GF-D8 (cell line): ENCODE data around the gene EIF1AD.
"Not testable (repeated sequence)": the region's sequence is repeated elsewhere in the genome, so short reads cannot be mapped to it uniquely, and the experiment has no call there.

Source experiments
- DNase-seq: peaks from one replicate; lab custom pipeline; 2025; lab: John Stamatoyannopoulos, UW

Gene EIF1AD

GRCh38 chr11:66022401-66023185 lies 20.6 kb upstream of the EIF1AD start:
- no peak for DNase-seq

- no peak for DNase-seq
Observed at GRCh38 chr11:66020618-66021357, 18.8 kb upstream of the EIF1AD start.

GRCh38 chr11:66020212-66020611 lies 18.3 kb upstream of the EIF1AD start:
- DNase-seq = no peak

DNA sequence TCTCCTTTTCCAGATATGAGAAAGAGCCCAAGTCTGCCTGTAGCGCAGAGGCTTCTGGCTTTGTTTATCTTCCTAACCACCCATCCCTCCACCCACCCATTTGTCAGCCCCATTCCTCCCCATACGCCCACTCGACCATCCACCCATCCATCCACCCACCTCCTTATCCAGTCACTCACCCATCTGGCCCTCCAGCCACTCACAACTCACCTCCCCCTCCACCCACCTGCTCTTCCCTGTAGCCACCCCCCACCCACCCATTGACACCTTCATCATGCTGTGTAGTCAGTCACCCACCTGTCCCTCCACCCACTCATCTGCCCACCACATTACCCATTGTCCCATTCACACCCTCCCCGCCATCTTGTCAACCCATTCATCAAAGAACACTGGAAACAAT lies 15.4 kb upstream of the EIF1AD start:
- DNase-seq = no peak

DNA sequence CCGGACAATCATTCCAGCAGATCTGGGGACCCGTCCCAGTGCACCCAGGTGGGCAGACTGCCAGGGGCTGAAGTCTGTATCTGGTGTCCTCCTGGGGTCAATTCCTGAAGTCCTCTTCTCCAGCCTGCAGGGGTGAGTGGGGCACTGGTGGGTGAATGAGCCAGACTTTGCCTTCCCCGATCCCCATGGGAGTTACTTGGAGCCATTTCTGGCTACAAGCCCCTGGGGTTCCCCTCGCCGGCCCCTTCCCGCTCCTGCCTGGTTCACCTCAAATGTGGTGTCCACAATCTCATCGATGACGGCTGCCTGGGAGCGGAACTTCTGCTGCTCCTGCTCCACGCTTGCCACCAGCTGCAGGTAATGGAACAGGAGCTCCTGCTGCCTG lies 14.8 kb upstream of the EIF1AD start:
- no peak for DNase-seq

DNA sequence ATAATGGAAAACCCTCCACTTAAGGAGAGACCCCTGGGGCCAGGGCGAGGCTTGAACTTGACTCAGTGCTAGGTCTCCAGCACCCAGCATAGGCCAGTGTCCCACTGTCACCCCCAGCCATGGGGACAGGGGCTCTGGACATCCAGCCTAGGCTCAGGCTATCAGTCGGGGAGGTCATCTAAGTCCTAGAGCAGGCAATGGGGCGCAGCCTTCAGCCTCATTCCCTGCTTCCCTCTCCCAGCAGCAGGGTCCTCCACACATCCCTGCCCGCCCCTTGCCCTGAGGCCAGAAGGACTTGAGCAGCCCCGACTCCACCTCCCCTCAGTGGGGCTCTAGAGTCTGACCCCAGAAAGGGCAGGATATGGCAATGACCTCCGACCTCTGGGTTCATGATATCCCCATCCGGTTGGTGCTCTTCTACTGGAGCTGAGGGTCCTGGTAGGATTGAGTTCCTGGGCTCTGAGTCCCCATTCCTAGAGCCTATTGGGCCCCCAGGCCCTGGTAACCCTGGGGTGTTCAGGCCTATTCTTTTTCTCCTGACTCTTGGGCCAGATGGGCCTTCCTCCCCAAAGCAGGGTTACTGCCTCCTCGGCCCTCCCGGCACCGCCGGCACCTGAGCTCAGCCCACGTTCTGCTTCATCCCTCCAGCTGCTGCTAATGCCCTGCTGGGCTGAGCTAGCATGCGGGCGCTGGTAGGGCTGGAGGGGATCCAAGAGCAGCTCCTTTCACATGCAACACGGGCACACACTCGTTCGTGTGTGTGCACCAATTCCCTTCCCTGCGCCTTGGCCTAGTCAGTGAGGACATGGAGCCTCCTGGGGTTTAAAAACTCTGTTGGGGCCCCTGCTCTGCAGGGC lies 14.2 kb upstream of the EIF1AD start:
- DNase-seq = no peak

GRCh38 chr11:66015454-66015881 lies 13.5 kb upstream of the EIF1AD start:
- no peak for DNase-seq

DNA sequence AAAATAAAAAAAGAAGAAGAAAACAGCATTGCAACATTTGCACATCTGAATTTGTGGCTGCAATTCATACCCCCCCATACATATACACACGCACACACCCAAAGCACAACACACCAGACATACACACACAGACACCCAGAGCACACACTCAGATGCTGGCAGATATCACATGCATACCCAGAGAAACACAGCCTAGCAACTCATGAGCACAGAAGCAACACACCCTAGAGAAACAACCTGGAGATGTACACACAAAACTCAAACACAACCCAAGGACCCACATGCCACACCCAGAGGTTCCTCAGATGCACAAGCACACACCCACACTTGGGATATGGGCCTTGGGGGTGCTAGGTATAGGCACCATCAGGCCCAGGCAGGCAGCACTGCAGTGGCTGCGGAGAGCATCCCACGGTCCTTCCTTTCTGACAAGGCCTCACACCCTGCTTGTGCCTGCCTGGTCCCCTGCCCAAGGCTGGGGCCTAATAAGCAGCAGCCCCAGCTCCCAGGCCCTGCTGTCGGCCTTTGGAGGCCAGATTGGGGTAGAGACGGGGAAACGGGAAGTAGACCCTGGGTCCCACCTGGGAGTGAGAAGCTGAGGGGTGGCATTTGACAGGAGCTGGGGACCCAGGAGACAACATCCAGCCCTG lies 13.0 kb upstream of the EIF1AD start:
- no peak for DNase-seq

DNA sequence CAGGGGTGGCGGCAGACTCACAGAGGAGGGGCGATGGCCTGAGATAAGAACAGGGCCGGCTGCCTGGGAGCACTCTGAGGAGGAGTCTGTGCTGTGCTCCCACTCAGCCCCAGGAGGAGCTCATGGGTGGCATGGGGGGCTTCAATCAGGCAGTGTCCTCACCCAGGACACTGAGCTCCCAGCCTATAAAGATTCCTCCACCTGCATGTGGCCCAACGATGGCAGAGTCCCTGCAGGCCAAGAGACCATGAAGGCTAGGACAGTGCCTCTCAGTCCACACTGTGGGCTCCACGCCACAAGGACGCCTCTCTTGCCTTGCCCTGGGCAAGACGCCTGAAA lies 11.8 kb upstream of the EIF1AD start:
- no peak for DNase-seq

GRCh38 chr11:66012946-66013761 lies 11.2 kb upstream of the EIF1AD start:
- no peak for DNase-seq

DNA sequence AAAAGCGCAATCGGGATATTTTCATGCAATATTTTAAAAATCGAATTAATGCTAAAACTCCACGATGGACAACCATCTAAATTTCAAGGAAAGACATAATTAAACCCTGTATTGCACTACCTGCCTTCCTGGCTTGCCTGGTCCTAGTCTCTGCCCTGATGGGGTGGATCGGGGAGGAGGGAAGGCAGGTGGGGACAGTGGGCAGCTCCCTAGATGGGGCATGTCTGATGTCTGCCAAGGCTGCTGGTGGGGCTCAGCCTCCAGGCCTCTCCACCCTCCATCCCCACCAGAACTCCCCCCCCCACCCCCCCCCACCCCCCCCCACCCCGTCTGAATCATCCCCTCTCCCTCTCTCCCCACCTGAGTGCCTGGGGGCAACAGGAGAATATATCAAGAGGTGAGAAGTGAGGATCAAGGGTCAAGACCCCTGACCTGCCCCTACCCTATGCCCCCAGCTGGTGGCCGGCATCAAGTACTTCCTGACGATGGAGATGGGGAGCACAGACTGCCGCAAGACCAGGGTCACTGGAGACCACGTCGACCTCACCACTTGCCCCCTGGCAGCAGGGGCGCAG lies 10.5 kb upstream of the EIF1AD start:
- DNase-seq = no peak

DNA sequence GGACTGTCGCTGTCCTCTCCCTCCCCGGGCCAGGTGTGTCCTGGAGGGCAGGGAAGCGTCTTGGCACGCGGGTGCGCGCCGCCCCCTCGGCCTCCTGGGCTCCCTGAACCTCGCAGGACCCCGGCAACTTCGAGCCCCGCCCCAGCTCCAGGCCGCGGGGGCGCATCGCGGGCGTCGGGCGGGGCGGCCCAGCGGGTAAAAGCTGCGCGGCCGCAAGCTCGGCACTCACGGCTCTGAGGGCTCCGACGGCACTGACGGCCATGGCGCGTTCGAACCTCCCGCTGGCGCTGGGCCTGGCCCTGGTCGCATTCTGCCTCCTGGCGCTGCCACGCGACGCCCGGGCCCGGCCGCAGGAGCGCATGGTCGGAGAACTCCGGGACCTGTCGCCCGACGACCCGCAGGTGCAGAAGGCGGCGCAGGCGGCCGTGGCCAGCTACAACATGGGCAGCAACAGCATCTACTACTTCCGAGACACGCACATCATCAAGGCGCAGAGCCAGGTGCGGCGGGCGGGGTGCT lies 9.9 kb upstream of the EIF1AD start, which contains the start of gene CST6:
Gene CST6 (plus strand): TSS at position 224 of the 519 bp plus-strand sequence. CDS start 37 bp downstream, at position 261.
- no peak for DNase-seq

DNA sequence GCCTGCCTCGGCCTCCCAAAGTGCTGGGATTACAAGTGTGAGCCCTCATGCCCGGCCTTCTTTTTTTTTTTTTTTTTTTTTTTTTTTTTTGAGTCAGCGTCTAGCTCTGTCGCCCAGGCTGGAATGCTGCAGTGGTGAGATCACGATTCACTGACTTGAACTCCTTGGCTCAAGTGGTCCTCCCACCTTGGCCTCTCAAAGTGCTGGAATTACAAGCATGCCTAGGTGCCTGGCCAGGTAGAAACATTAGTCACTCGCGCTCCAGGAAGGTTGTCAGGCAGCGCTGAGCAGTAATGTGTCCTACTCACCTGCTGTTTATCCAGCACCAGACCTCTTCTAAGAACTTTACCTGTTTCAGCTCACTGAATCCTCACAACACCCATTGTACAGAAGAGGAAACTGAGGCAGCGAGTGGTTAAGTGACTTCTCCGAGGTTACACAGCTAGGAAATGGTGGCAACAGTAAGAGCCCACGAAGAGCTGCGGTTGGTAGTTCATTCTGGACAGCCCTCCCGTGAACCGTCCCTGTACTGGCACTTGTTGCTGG lies 9.4 kb upstream of the EIF1AD start:
- no peak for DNase-seq

DNA sequence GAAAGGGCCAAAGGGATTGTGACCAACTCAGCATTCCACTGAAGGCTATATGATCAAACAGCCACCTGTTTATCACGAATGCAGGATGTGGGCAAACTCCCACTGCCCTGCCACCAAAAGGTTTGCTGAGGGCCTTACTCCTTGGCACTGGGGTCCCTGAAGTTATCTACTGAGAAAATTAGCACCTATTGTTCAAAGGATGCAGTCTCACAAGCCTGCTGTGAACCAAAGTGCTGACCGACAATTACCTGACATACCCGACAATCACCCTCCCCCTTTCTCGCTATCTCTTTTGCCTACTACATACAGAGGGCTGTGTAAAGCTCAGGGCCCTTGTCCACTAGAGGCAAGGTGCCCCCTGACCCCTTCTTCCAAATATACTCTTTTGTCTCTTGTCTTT lies 8.1 kb upstream of the EIF1AD start:
- DNase-seq = not testable (repeated sequence)

GRCh38 chr11:66008468-66009101 lies 6.6 kb upstream of the EIF1AD start:
- peak; percentile 5 for DNase-seq

DNA sequence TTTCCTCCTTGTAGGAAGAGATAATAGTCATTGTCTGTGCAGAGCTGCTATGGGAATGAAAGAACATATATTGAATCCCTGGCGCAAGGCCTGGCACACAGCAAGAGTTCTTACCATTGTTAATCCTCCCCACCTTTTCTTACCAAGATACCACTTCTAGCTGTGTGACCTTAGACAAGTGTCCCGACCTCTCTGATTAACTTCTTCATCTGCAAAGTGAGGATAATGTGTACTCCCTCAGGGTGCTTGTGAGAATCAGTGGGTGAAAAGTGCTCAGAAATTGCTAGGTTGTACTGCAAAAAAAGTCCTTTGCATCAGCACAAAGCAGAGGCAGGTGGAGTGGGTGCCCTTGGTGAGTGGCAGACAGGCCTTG lies 6.1 kb upstream of the EIF1AD start:
- DNase-seq = no peak

- no peak for DNase-seq
Observed at GRCh38 chr11:66007201-66007634, 5.3 kb upstream of the EIF1AD start.

GRCh38 chr11:66006891-66007176 lies 4.9 kb upstream of the EIF1AD start:
- DNase-seq = no peak

DNA sequence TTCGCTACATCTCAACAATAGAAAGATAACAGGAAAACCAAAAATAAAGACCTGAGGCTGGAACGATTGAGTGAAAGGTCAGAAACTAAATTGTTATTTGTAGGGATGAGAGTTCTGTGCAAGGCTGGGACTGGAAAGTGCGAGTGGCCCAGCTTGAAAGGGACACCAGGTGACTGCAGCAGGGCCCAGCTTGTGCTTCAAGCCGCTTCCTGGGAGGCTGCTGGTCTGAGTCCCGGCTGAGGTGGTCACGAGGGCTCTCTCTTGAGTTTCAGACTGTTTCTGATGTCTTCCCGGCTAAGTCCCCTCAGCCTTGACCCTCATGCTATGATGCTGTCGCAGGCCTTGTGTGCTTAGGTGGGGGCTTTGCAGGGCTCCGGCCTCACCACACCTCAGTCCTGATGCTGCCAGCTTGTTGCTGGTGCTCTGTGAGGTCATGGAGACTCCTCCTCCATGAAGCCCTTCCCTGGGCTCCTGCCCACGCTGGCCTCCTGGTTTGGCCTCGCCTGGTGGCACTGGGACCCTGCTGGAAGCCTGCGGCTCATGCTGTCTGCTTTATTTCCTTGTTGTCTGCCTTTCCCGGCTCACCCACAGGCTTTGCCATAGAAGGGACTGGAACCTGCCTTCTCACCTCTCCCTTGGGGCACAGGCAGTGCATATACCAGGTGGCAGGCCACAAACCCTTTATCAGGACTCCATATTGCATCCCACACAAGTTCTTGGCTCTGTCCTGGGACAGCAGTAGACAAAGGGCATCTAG lies 4.4 kb upstream of the EIF1AD start:
- no peak for DNase-seq
